ENCODE results near the gene CRACDL. TPM values are rescaled to one million over a fixed set of nuclear protein-coding genes. Genes with fewer than 3 reads are reported as not detected.

CRACDL gene
- total and polyA plus RNA-seq, 2 of the 13 experiments (the other 11 are each of a cell fraction or from before 2014, with no cell fraction given): 0.15 to 0.26 TPM

GRCh38 chr2:98751748-98752147 is 184.3 kb downstream of the CRACDL start (continued):
- no peak for TF ChIP-seq ZNF724P (CRISPR knock-in tag; IDR thresholded peaks at IDR 0.05; ENCODE audit: borderline replicate concordance)

GRCh38 chr2:98750593-98751282 is 185.3 kb downstream of the CRACDL start:
- CTCF ChIA-PET (ENCODE audit: low intra/inter-chr PET ratio, low total read pairs): no interaction called here

More at GRCh38 chr2:98750593-98751282, 185.3 kb downstream of the CRACDL start:
- in situ Hi-C loops (cut with HindIII; ENCODE audit: extremely low pct_ligation_motif_present, low pct_unique_long_range_greater_than_20kb): no loop called here
- TF ChIP-seq SALL1 (CRISPR knock-in tag; IDR thresholded peaks at IDR 0.05) (no peak), ZNF564 (CRISPR knock-in tag; IDR thresholded peaks at IDR 0.05) (no peak), MAFK (conservative IDR thresholded peaks at IDR 0.05 in 1 of 2, IDR thresholded peaks at IDR 0.05 in 1 of 2; ENCODE audit: low read length in 2 of 2) (peak; percentile 65 to 68), ZNF83 (CRISPR knock-in tag; IDR thresholded peaks at IDR 0.05; ENCODE audit: borderline replicate concordance) (no peak), MIXL1 (CRISPR knock-in tag; IDR thresholded peaks at IDR 0.05) (no peak), PRDM15 (CRISPR knock-in tag; IDR thresholded peaks at IDR 0.05) (no peak), MAFF (IDR thresholded peaks at IDR 0.05; ENCODE audit: low read depth, low read length) (peak; percentile 49), CHCHD3 (CRISPR knock-in tag; IDR thresholded peaks at IDR 0.05) (no peak), ZNF33B (CRISPR knock-in tag; IDR thresholded peaks at IDR 0.05) (no peak)
- no TSS peak for BruUV-seq (replicated peaks)
- FAIRE-seq: no peak
- 48% methylated on average over 8 of the region's 9 CpGs for WGBS (ENCODE audit: low lambda C conversion rate)
- no peak overlapping the region for H3K9ac ChIP-seq (ENCODE audit: insufficient read depth, low read depth, low read length)
- H3K4me2 ChIP-seq (ENCODE audit: low read depth, low read length): no peak overlapping the region
- no peak overlapping the region for H3K4me3 ChIP-seq (replicated peaks in 1 of 3; ENCODE audit: insufficient read depth in 1 of 3, low read depth in 2 of 3, low read length in 3 of 3)
- no peak overlapping the region for H2AFZ ChIP-seq (ENCODE audit: low read length)
- H3K36me3 ChIP-seq (replicated peaks in 1 of 2; ENCODE audit: control insufficient read depth in 1 of 2, insufficient read depth in 2 of 2, low read length in 2 of 2): no peaks in the 10 kb centered on the region
- no peak for ATAC-seq
- DNase-seq (ENCODE audit: low spot score): no peak
- peaks cover 0 to 36% of the 10 kb centered on the region in 2 experiments; a peak in 1 of 5 replicates for H3K27me3 ChIP-seq (ENCODE audit: control insufficient read depth in 1 of 2, insufficient read depth in 2 of 2, low read length in 2 of 2)
- no peak overlapping the region for H3K27ac ChIP-seq (ENCODE audit: extremely low read length, insufficient read depth, low read length)
- intact Hi-C loops (cut with micrococcal nuclease; ENCODE audit: unreplicated experiment): no loop called here
- H3K4me1 ChIP-seq (ENCODE audit: insufficient read depth, low read length): peaks cover 17% of the 10 kb centered on the region; the same call in 1 of the 2 replicates
- POLR2A ChIA-PET: no interaction called here
- H3K9me3 ChIP-seq (ENCODE audit: low read length): 0 out of 2 replicates have a peak, but pooled peaks cover 9% of the 10 kb centered on the region
- H4K20me1 ChIP-seq (ENCODE audit: insufficient read depth, low read length): no peaks in the 10 kb centered on the region
- H3K79me2 ChIP-seq (ENCODE audit: insufficient read depth, low read length): no peaks in the 10 kb centered on the region
